Glutamatergic neuron (in vitro differentiated cells): ENCODE measurements around the gene PRR12. TPM values are rescaled to one million over a fixed set of nuclear protein-coding genes. Genes with fewer than 3 reads are reported as not detected.

Experiments used
- DNase-seq: peaks from one replicate; pipeline ENCODE4 v3.0.0; 2022
- H3K27ac Mint-ChIP-seq: one replicate; pipeline ENCODE4 v1.8.0; 2020; ENCODE audit warnings: mild to moderate bottlenecking, mixed read lengths, inconsistent platforms; ENCODE audit not compliant: unreplicated experiment
- H3K27me3 Mint-ChIP-seq: one replicate; pipeline ENCODE4 v1.8.0; 2020; ENCODE audit warnings: mild to moderate bottlenecking, moderate library complexity, mixed read lengths, inconsistent platforms; ENCODE audit not compliant: unreplicated experiment
- H3K36me3 Mint-ChIP-seq: one replicate; pipeline ENCODE4 v1.8.0; 2020; ENCODE audit warnings: mild to moderate bottlenecking, mixed read lengths, inconsistent platforms; ENCODE audit not compliant: unreplicated experiment
- H3K4me1 Mint-ChIP-seq: one replicate; pipeline ENCODE4 v1.8.0; 2020; ENCODE audit warnings: mild to moderate bottlenecking, low read depth, mixed read lengths, inconsistent platforms; ENCODE audit not compliant: unreplicated experiment
- H3K4me3 Mint-ChIP-seq: one replicate; pipeline ENCODE4 v1.8.0; 2020; ENCODE audit warnings: mild to moderate bottlenecking, mixed read lengths, inconsistent platforms; ENCODE audit not compliant: unreplicated experiment
- H3K9me3 Mint-ChIP-seq: one replicate; pipeline ENCODE4 v1.8.0; 2020; ENCODE audit warnings: mild to moderate bottlenecking, moderate library complexity, mixed read lengths, inconsistent platforms; ENCODE audit not compliant: unreplicated experiment
- CTCF ChIP-seq: fragments of 200-600 bp; sonication (generic); IDR thresholded peaks from one replicate; pipeline ENCODE4 v1.5.0; 2021; ENCODE audit not compliant: partially characterized antibody, unreplicated experiment
- total RNA-seq: library from RNA; stranded (reverse); fragmentation: NEBNext Ultra II Directional; extraction: Animal tissue kit (Norgen Biotek cat#: 25700); gene quantifications from one replicate; pipeline ENCODE4 v1.2.1, GENCODE V29; 2021; ENCODE audit not compliant: unreplicated experiment

PRR12 gene
- total RNA-seq, 1 donor from 2014 or later, result 39.2 TPM

- peaks cover 16% of the 10 kb centered on the region for H3K27me3 Mint-ChIP-seq
- no peak for TF ChIP-seq CTCF
- peak overlapping the region; percentile 38 for H3K27ac Mint-ChIP-seq
- peaks cover 22% of the 10 kb centered on the region for H3K4me1 Mint-ChIP-seq
- no peak for DNase-seq
- H3K9me3 Mint-ChIP-seq, result peaks cover 10% of the 10 kb centered on the region
- peak overlapping the region; percentile 49 for H3K4me3 Mint-ChIP-seq
- H3K36me3 Mint-ChIP-seq, result peaks cover 9% of the 10 kb centered on the region
These were observed 33.2 kb upstream of the PRR12 start for GRCh38 chr19:49557641-49558325.

- Mint-ChIP-seq H3K4me1 (peaks cover 21% of the 10 kb centered on the region), H3K36me3 (peaks cover 9% of the 10 kb centered on the region)
These were observed 32.4 kb upstream of the PRR12 start for GRCh38 chr19:49558591-49558990.

DNA sequence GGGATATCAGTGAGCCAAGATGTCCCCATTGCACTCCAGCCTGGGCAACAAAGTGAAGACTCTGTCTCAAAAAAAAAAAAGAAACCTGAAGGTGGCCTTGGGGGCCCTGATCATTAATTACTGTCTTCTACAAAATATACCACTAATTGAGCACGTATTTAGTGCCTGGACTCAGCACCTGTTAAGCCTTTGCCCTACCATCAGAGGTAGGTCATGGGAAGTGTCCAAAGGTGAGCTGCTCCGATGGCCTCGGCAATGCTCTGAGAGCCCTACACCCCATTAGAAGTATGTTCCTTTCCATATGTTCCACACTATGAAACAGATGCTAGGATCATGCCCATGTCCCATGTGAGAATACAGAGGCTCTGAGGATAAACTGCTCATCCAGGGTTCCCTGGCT is 31.5 kb upstream of the PRR12 start:
- Mint-ChIP-seq H3K9me3 (peaks cover 8% of the 10 kb centered on the region), H3K4me3 (peak overlapping the region; percentile 83), H3K27ac (peak overlapping the region; percentile 91), H3K4me1 (peaks cover 19% of the 10 kb centered on the region), H3K36me3 (peaks cover 9% of the 10 kb centered on the region), H3K27me3 (peaks cover 16% of the 10 kb centered on the region)
- TF ChIP-seq CTCF, result no peak
- no peak for DNase-seq

More at GRCh38 chr19:49558591-49558990, 32.4 kb upstream of the PRR12 start:
- Mint-ChIP-seq H3K9me3 (peaks cover 8% of the 10 kb centered on the region), H3K27me3 (peaks cover 16% of the 10 kb centered on the region), H3K4me3 (peak overlapping the region; percentile 11), H3K27ac (no peak overlapping the region)
- TF ChIP-seq CTCF, result no peak
- no peak for DNase-seq

GRCh38 chr19:49559928-49560327 is 31.1 kb upstream of the PRR12 start:
- H3K4me3 Mint-ChIP-seq, result peak overlapping the region; percentile 83
- H3K36me3 Mint-ChIP-seq, result peaks cover 6% of the 10 kb centered on the region
- H3K27ac Mint-ChIP-seq, result peak overlapping the region; percentile 91
- DNase-seq, result peak; percentile 67
- peaks cover 8% of the 10 kb centered on the region for H3K9me3 Mint-ChIP-seq
- peaks cover 15% of the 10 kb centered on the region for H3K27me3 Mint-ChIP-seq
- peaks cover 19% of the 10 kb centered on the region for H3K4me1 Mint-ChIP-seq
- TF ChIP-seq CTCF, result no peak

GRCh38 chr19:49560358-49560900 is 30.6 kb upstream of the PRR12 start:
- no peak for DNase-seq
- Mint-ChIP-seq H3K27me3 (peaks cover 12% of the 10 kb centered on the region), H3K27ac (peak overlapping the region; percentile 91), H3K4me3 (peak overlapping the region; percentile 83), H3K9me3 (peaks cover 8% of the 10 kb centered on the region), H3K4me1 (peaks cover 19% of the 10 kb centered on the region), H3K36me3 (peaks cover 5% of the 10 kb centered on the region)
- TF ChIP-seq CTCF, result no peak
